K562 (cell line): Measurements from ENCODE around the gene EPB41L4A. TPM values are rescaled to one million over a fixed set of nuclear protein-coding genes. Genes with fewer than 3 reads are reported as not detected.

Source experiments
- ATAC-seq: fragments of 200-7000 bp; cut with Tn5 transposase; 3 replicates; pipeline ENCODE4 v1.9.1; 2020; ENCODE audit warnings: moderate library complexity
- BruUV-seq: library from RNA; stranded (reverse); fragments of 400-500 nt; replicated peaks from 2 replicates; lab custom pipeline; 2021; lab: Mats Ljungman, UMichigan
- CTCF ChIA-PET: fragments of 300-600 bp; formaldehyde crosslinking; extraction: SDS; loops from one replicate; lab custom pipeline; 2021; ENCODE audit warnings: low intra/inter-chr PET ratio; lab: Yijun Ruan, JAX
- POLR2A ChIA-PET: fragments of 300-600, 350-650 bp; sonication (Branson Sonifier 250); formaldehyde crosslinking; extraction: SDS; loops from one replicate; lab custom pipeline; 2021; ENCODE audit warnings: antibody characterized with exemption, inconsistent platforms; lab: Yijun Ruan, JAX
- DNase-seq, 4 experiments: peaks; one replicate each; pipeline versions ENCODE4 v3.0.0 to v3.0.0-alpha.2; 2011 to 2018; ENCODE audit warnings: low spot score in 3 of 4, mixed read lengths in 3 of 4; ENCODE audit errors: extremely low read depth in 1 of 4
- FAIRE-seq: peaks from 2 replicates; lab custom pipeline; 2011; peaks lifted over from hg19 to GRCh38; lab: Jason Lieb, UNC
- H2AFZ ChIP-seq: 2 replicates; pipeline ENCODE4 v1.6.0; 2011; ENCODE audit warnings: low read depth, low read length, control low read depth, inconsistent platforms
- H3K27ac ChIP-seq: fragments of 200-600 bp; 3 replicates; pipeline ENCODE4 v1.8.0; 2011; ENCODE audit warnings: low read depth, mild to moderate bottlenecking, control low read depth, inconsistent platforms, low read length, moderate library complexity, mixed read lengths; ENCODE audit errors: extremely low read depth
- H3K27me3 ChIP-seq, 2 experiments: fragments of 300-600 bp in 1 of 2; 2 replicates in 1 of 2; 3 replicates in 1 of 2; pipeline versions ENCODE4 v1.6.0 to v1.8.0; 2011; ENCODE audit warnings: inconsistent platforms in 2 of 2, low read length in 2 of 2, mild to moderate bottlenecking in 1 of 2, mixed read lengths in 1 of 2, moderate library complexity in 1 of 2; ENCODE audit not compliant: control insufficient read depth in 2 of 2, insufficient read depth in 2 of 2
- H3K36me3 ChIP-seq: fragments of 300-600 bp; 3 replicates; pipeline ENCODE4 v1.8.0; 2011; ENCODE audit warnings: mild to moderate bottlenecking, low read length, inconsistent platforms; ENCODE audit not compliant: control insufficient read depth, insufficient read depth
- H3K4me1 ChIP-seq, 2 experiments: fragments of 200-600 bp in 1 of 2; replicated peaks in 1 of 2; 2 replicates in 1 of 2; 3 replicates in 1 of 2; pipeline versions ENCODE4 v1.5.1 to v1.8.0; 2011; ENCODE audit warnings: inconsistent platforms in 2 of 2, low read length in 2 of 2, mild to moderate bottlenecking in 1 of 2, mixed read lengths in 1 of 2, moderate library complexity in 1 of 2; ENCODE audit not compliant: control insufficient read depth in 2 of 2, insufficient read depth in 2 of 2
- H3K4me2 ChIP-seq: 2 replicates; pipeline ENCODE4 v1.6.1; 2011; ENCODE audit warnings: low read length, control low read depth, inconsistent platforms, mixed read lengths; ENCODE audit not compliant: insufficient read depth
- H3K4me3 ChIP-seq: fragments of 200-600 bp; sonication (generic), shearing (Covaris generic); 2 replicates; pipeline ENCODE4 v1.5.1; 2016; ENCODE audit warnings: control low read depth, inconsistent platforms
- H3K79me2 ChIP-seq: fragments of 200-600 bp; 3 replicates; pipeline ENCODE4 v1.8.0; 2011; ENCODE audit warnings: low read length, inconsistent platforms; ENCODE audit not compliant: control insufficient read depth, insufficient read depth
- H3K9ac ChIP-seq, 2 experiments: 2 replicates each; pipeline versions ENCODE4 v1.6.0 to v1.6.1; 2011; ENCODE audit warnings: low read depth in 2 of 2, low read length in 2 of 2, control low read depth in 1 of 2, inconsistent platforms in 1 of 2, mild to moderate bottlenecking in 1 of 2, mixed read lengths in 1 of 2; ENCODE audit not compliant: insufficient read depth in 1 of 2
- H3K9me1 ChIP-seq: one replicate; pipeline ENCODE4 v1.6.0; 2011; ENCODE audit warnings: inconsistent platforms, mild to moderate bottlenecking, low read length, moderate library complexity; ENCODE audit not compliant: control insufficient read depth, insufficient read depth
- H3K9me3 ChIP-seq: replicated peaks from 2 replicates; pipeline ENCODE4 v1.5.1; 2011; ENCODE audit warnings: low read depth, low read length, inconsistent platforms; ENCODE audit not compliant: control insufficient read depth, insufficient read depth
- H4K20me1 ChIP-seq: replicated peaks from 2 replicates; pipeline ENCODE4 v1.6.1; 2011; ENCODE audit warnings: low read length, inconsistent platforms, mixed read lengths; ENCODE audit not compliant: control insufficient read depth, insufficient read depth
- CAMTA2 ChIP-seq: fragments of 250-450 bp; sonication (Bioruptor Pico); conservative IDR thresholded peaks from 2 replicates; pipeline ENCODE4 v1.5.1; 2022
- CBX5 ChIP-seq: IDR thresholded peaks from 2 replicates; pipeline ENCODE4 v1.6.1; 2014; ENCODE audit warnings: low read depth, borderline replicate concordance
- CHD2 ChIP-seq: IDR thresholded peaks from 2 replicates; pipeline ENCODE4 v1.6.1; 2011; ENCODE audit warnings: low read depth, low read length
- CREB3 ChIP-seq: fragments of 450-650 bp; conservative IDR thresholded peaks from 2 replicates; pipeline ENCODE4 v1.6.1; 2016; ENCODE audit warnings: missing genetic modification characterization, low read depth, mild to moderate bottlenecking, missing compliant biosample characterization, moderate library complexity
- FOSL1 ChIP-seq: fragments of 200-800 bp; sonication (Bioruptor generic); conservative IDR thresholded peaks from 2 replicates; pipeline ENCODE4 v1.6.1; 2016; ENCODE audit warnings: missing genetic modification characterization, missing compliant biosample characterization
- GATAD2A ChIP-seq: fragments of 450-650 bp; IDR thresholded peaks from 2 replicates; pipeline ENCODE4 v1.6.1; 2017
- POLR2AphosphoS2 ChIP-seq: IDR thresholded peaks from 2 replicates; pipeline ENCODE4 v1.6.1; 2012; ENCODE audit warnings: low read length, improper control_type of control experiment
- PTRF ChIP-seq: fragments of 450-650 bp; IDR thresholded peaks from 2 replicates; pipeline ENCODE4 v1.6.1; 2016; ENCODE audit warnings: mild to moderate bottlenecking, missing genetic modification characterization, missing compliant biosample characterization
- WGBS: fragments of 100-300 bp; shearing (Covaris generic); methylation state at CpG from one replicate; pipeline ENCODE4 v1.1.6; 2016; ENCODE audit warnings: low coverage, mixed read lengths; ENCODE audit not compliant: insufficient coverage; ENCODE audit errors: missing lambda C conversion rate; 5-methylcytosine and 5-hydroxymethylcytosine counted together
- in situ Hi-C: fragments of 300-500 bp; cut with MboI; formaldehyde crosslinking; loops from 4 replicates; pipeline ENCODE4 v1.15.0; 2018; ENCODE audit warnings: inconsistent platforms, mixed read lengths
- intact Hi-C: fragments of 100-400 bp; cut with micrococcal nuclease; formaldehyde crosslinking; loops from 2 replicates; pipeline ENCODE4 v1.14.2; 2022
- polyA plus RNA-seq, 8 experiments: library from polyadenylated mRNA; depleted of rRNA in 4 of 8; stranded (reverse) in 5 of 8; unstranded in 3 of 8; fragments of >200 nt; fragmentation: Nextera tagmentation in 2 of 8; fragmentation: Illumina TruSeq in 1 of 8; extraction: Ambion mirVana in 2 of 8; extraction: Trizol in 1 of 8; gene quantifications; 2 replicates each; pipeline versions ENCODE4 v1.2.1 to v1.2.3, GENCODE V29; 2011 to 2014; ENCODE audit warnings: inconsistent platforms in 1 of 8, missing spikeins in 1 of 8
- total RNA-seq, 7 experiments: library from RNA; depleted of rRNA in 6 of 7; stranded (reverse); fragments of >200 nt in 6 of 7; fragmentation: Illumina TruSeq in 2 of 7; extraction: Trizol in 2 of 7; gene quantifications; 2 replicates each; pipeline versions ENCODE4 v1.2.1 to v1.2.3, GENCODE V29; 2011 to 2021; ENCODE audit warnings: low replicate concordance in 1 of 7

EPB41L4A gene
- total and polyA plus RNA-seq, 9 of the 15 experiments (the other 6 are each of a cell fraction or from before 2014, with no cell fraction given) = 0.04 to 0.35 (median 0.12) TPM; not detected in 3

- FAIRE-seq (no peak), ATAC-seq (no peak), DNase-seq (no peak)
- CTCF ChIA-PET = no interaction called here
- TF ChIP-seq CHD2 (no peak), FOSL1 (tag) (no peak), CBX5 (no peak), CREB3 (no peak), CAMTA2 (no peak), POLR2AphosphoS2 (no peak), GATAD2A (no peak), PTRF (tag) (no peak)
- Histone ChIP-seq H3K9ac (no peak overlapping the region), H3K27ac (no peak overlapping the region), H3K36me3 (no peaks in the 10 kb centered on the region), H4K20me1 (no peaks in the 10 kb centered on the region), H3K79me2 (no peaks in the 10 kb centered on the region), H3K4me1 (no peaks in the 10 kb centered on the region), H3K4me2 (no peak overlapping the region), H3K9me3 (no peaks in the 10 kb centered on the region), H3K27me3 (no peaks in the 10 kb centered on the region), H3K9me1 (no peaks in the 10 kb centered on the region), H3K4me3 (no peak overlapping the region), H2AFZ (no peak overlapping the region)
- intact Hi-C loops (no loop called here), in situ Hi-C loops (no loop called here)
- WGBS = 0% methylated on average over 1 of the region's 1 CpG
- BruUV-seq = no TSS peak
- POLR2A ChIA-PET = no interaction called here
Observed at GRCh38 chr5:112234000-112234399, 185.1 kb downstream of the EPB41L4A start.
